Natural killer cell (primary cell): ENCODE results near the gene PLD1. TPM values are rescaled to one million over a fixed set of nuclear protein-coding genes. Genes with fewer than 3 reads are reported as not detected.

Source experiments
- ATAC-seq, 3 donors: fragments of 150-1000 bp in 2 of 3; fragments of 200-7000 bp in 1 of 3; cut with Tn5 transposase; 1 replicate in 1 of 3; 2 replicates in 2 of 3; pipeline ENCODE4 v1.10.0; 2021; ENCODE audit warnings: mild to moderate bottlenecking in 2 of 3, moderate library complexity in 2 of 3
- DNase-seq, 2 donors: peaks; one replicate each; pipeline versions ENCODE4 v3.0.0 to v3.0.0-alpha.2; 2013 to 2021; ENCODE audit warnings: mixed read lengths in 1 of 2
- H3K27ac ChIP-seq: one replicate; pipeline ENCODE4 v1.5.1; 2013; ENCODE audit warnings: mild to moderate bottlenecking, low read length
- H3K27me3 ChIP-seq: one replicate; pipeline ENCODE4 v1.6.1; 2013; ENCODE audit warnings: low read length; ENCODE audit not compliant: control insufficient read depth, insufficient read depth
- H3K36me3 ChIP-seq: one replicate; pipeline ENCODE4 v1.6.1; 2013; ENCODE audit warnings: low read length; ENCODE audit not compliant: control insufficient read depth, insufficient read depth
- H3K4me1 ChIP-seq: one replicate; pipeline ENCODE4 v1.6.1; 2013; ENCODE audit warnings: low read length; ENCODE audit not compliant: control insufficient read depth, insufficient read depth
- H3K4me3 ChIP-seq: one replicate; pipeline ENCODE4 v1.5.1; 2013; ENCODE audit warnings: low read length
- H3K9me3 ChIP-seq: one replicate; pipeline ENCODE4 v1.6.1; 2013; ENCODE audit warnings: low read length; ENCODE audit not compliant: control insufficient read depth, insufficient read depth
- H3K27ac Mint-ChIP-seq, 2 donors: one replicate each; pipeline ENCODE4 v1.8.0; 2022; ENCODE audit warnings: mild to moderate bottlenecking in 2 of 2, mixed read lengths in 2 of 2, moderate library complexity in 1 of 2
- H3K27me3 Mint-ChIP-seq, 2 donors: one replicate each; pipeline ENCODE4 v1.8.0; 2022; ENCODE audit warnings: low read depth in 2 of 2, mixed read lengths in 2 of 2
- H3K36me3 Mint-ChIP-seq: one replicate; pipeline ENCODE4 v1.8.0; 2022; ENCODE audit warnings: mixed read lengths
- H3K4me1 Mint-ChIP-seq, 2 donors: one replicate each; pipeline ENCODE4 v1.8.0; 2022; ENCODE audit warnings: mixed read lengths in 2 of 2
- H3K4me3 Mint-ChIP-seq: one replicate; pipeline ENCODE4 v1.8.0; 2022; ENCODE audit warnings: mild to moderate bottlenecking, moderate library complexity, mixed read lengths
- H3K9me3 Mint-ChIP-seq, 2 donors: one replicate each; pipeline ENCODE4 v1.8.0; 2022; ENCODE audit warnings: mixed read lengths in 2 of 2
- CTCF ChIP-seq: fragments of 200-600 bp; IDR thresholded peaks from one replicate; pipeline ENCODE4 v1.8.0; 2022; ENCODE audit warnings: antibody characterized with exemption
- WGBS: methylation state at CpG from one replicate; pipeline ENCODE4 v1.1.7; 2013; ENCODE audit warnings: missing lambda C conversion rate; ENCODE audit not compliant: insufficient coverage; 5-methylcytosine and 5-hydroxymethylcytosine counted together
- intact Hi-C: fragments of 100-400 bp; cut with micrococcal nuclease; formaldehyde crosslinking; loops from one replicate; pipeline ENCODE4 v1.14.2; 2022
- total RNA-seq, 4 donors: library from RNA; stranded (reverse); fragments of 120-200 nt in 1 of 4; gene quantifications; one replicate each; pipeline versions ENCODE4 v1.2.3 to v1.2.4, GENCODE V29; 2013 to 2022

The PLD1 gene
- total RNA-seq, 3 donors from 2014 or later (not counting 1 experiment from before 2014, with no cell fraction given): 13.2 to 26.3 (median 17.1) TPM

- no peaks in the 10 kb centered on the region for H3K4me1 ChIP-seq
- Mint-ChIP-seq H3K27me3 (no peaks in the 10 kb centered on the region), H3K36me3 (no peaks in the 10 kb centered on the region), H3K4me3 (no peak overlapping the region), H3K9me3 (no peaks in the 10 kb centered on the region), H3K4me1 (no peaks in the 10 kb centered on the region), H3K27ac (no peak overlapping the region)
- no peak for ATAC-seq
- 91% methylated on average over 2 of the region's 3 CpGs for WGBS
- H3K36me3 ChIP-seq: no peaks in the 10 kb centered on the region
- intact Hi-C loops: no loop called here
- H3K4me3 ChIP-seq: no peak overlapping the region
- H3K27ac ChIP-seq: no peak overlapping the region
- H3K27me3 ChIP-seq: no peaks in the 10 kb centered on the region
- no peak for DNase-seq
- no peaks in the 10 kb centered on the region for H3K9me3 ChIP-seq
- TF ChIP-seq CTCF: no peak
Observed at GRCh38 chr3:171682743-171683142, 127.5 kb downstream of the PLD1 start.

- Mint-ChIP-seq H3K27ac (no peak overlapping the region), H3K4me3 (no peak overlapping the region), H3K4me1 (no peaks in the 10 kb centered on the region), H3K27me3 (no peaks in the 10 kb centered on the region), H3K9me3 (no peaks in the 10 kb centered on the region), H3K36me3 (no peaks in the 10 kb centered on the region)
- H3K36me3 ChIP-seq: no peaks in the 10 kb centered on the region
- TF ChIP-seq CTCF: no peak
- ATAC-seq (no peak), DNase-seq (no peak)
- WGBS: 89% methylated on average over 6 of the region's 6 CpGs
- intact Hi-C loops: no loop called here
- no peaks in the 10 kb centered on the region for H3K27me3 ChIP-seq
- no peak overlapping the region for H3K4me3 ChIP-seq
- H3K4me1 ChIP-seq: no peaks in the 10 kb centered on the region
- H3K27ac ChIP-seq: no peak overlapping the region
- H3K9me3 ChIP-seq: no peaks in the 10 kb centered on the region
Observed at GRCh38 chr3:171680726-171681411, 129.4 kb downstream of the PLD1 start.

- no peaks in the 10 kb centered on the region for H3K27me3 Mint-ChIP-seq
- Histone ChIP-seq H3K4me3 (no peak overlapping the region), H3K27ac (no peak overlapping the region), H3K36me3 (no peaks in the 10 kb centered on the region), H3K27me3 (no peaks in the 10 kb centered on the region), H3K9me3 (no peaks in the 10 kb centered on the region), H3K4me1 (no peaks in the 10 kb centered on the region)
- 100% methylated on average over 3 of the region's 3 CpGs for WGBS
- DNase-seq (no peak), ATAC-seq (no peak)
- TF ChIP-seq CTCF: no peak
- H3K4me3 Mint-ChIP-seq: no peak overlapping the region
- H3K27ac Mint-ChIP-seq: no peak overlapping the region
- intact Hi-C loops: no loop called here
- no peaks in the 10 kb centered on the region for H3K4me1 Mint-ChIP-seq
- no peaks in the 10 kb centered on the region for H3K9me3 Mint-ChIP-seq
- no peaks in the 10 kb centered on the region for H3K36me3 Mint-ChIP-seq
Observed at GRCh38 chr3:171678971-171679492, 131.3 kb downstream of the PLD1 start.

GRCh38 chr3:171677706-171678105, 132.6 kb downstream of the PLD1 start:
- intact Hi-C loops: no loop called here
- Mint-ChIP-seq H3K9me3 (no peaks in the 10 kb centered on the region), H3K36me3 (no peaks in the 10 kb centered on the region), H3K27ac (no peak overlapping the region), H3K27me3 (no peaks in the 10 kb centered on the region), H3K4me3 (no peak overlapping the region), H3K4me1 (no peaks in the 10 kb centered on the region)
- Histone ChIP-seq H3K9me3 (no peaks in the 10 kb centered on the region), H3K4me1 (no peaks in the 10 kb centered on the region), H3K36me3 (no peaks in the 10 kb centered on the region), H3K4me3 (no peak overlapping the region), H3K27me3 (no peaks in the 10 kb centered on the region), H3K27ac (no peak overlapping the region)
- TF ChIP-seq CTCF: no peak
- ATAC-seq (no peak), DNase-seq (no peak)
- WGBS: 100% methylated on average over 1 of the region's 1 CpG
